HFFc6 (cell line): ENCODE results near the gene TMSB4X. TPM values are rescaled to one million over a fixed set of nuclear protein-coding genes. Genes with fewer than 3 reads are reported as not detected.

Experiments used
- DNase-seq: peaks from one replicate; pipeline ENCODE4 v3.0.0-alpha.2; 2018
- H3K27ac Mint-ChIP-seq: 2 replicates; pipeline ENCODE4 v1.8.0; 2020; ENCODE audit warnings: mild to moderate bottlenecking, mixed read lengths
- H3K27me3 Mint-ChIP-seq: 2 replicates; pipeline ENCODE4 v1.8.0; 2021; ENCODE audit warnings: mild to moderate bottlenecking, moderate library complexity, mixed read lengths; ENCODE audit not compliant: insufficient read depth
- H3K36me3 Mint-ChIP-seq: 2 replicates; pipeline ENCODE4 v1.8.0; 2021; ENCODE audit warnings: low read depth, mixed read lengths
- H3K4me1 Mint-ChIP-seq: 2 replicates; pipeline ENCODE4 v1.8.0; 2020; ENCODE audit warnings: low read depth, mixed read lengths
- H3K4me3 Mint-ChIP-seq: 2 replicates; pipeline ENCODE4 v1.8.0; 2020; ENCODE audit warnings: mild to moderate bottlenecking, moderate library complexity, mixed read lengths
- H3K9me3 Mint-ChIP-seq: 2 replicates; pipeline ENCODE4 v1.8.0; 2020; ENCODE audit warnings: mild to moderate bottlenecking, mixed read lengths
- total RNA-seq, 6 experiments: library from RNA; stranded (reverse); fragmentation: NEBNext Ultra II Directional; extraction: Animal tissue kit (Norgen Biotek cat#: 25700); gene quantifications; 2 replicates in 1 of 6; 3 replicates in 5 of 6; pipeline ENCODE4 v1.2.3, GENCODE V29; 2021
- TF ChIP-seq, protein P1 (sequence below): fragments of 200-600 bp; sonication (generic); IDR thresholded peaks from 2 replicates; pipeline ENCODE4 v1.5.0; 2021; ENCODE audit warnings: antibody characterized with exemption, mild to moderate bottlenecking

TMSB4X gene
- total RNA-seq, 6 experiments from 2014 or later: 2,364 to 3,067 (median 2,845) TPM

- H3K4me3 Mint-ChIP-seq: no peak overlapping the region
- no peak overlapping the region for H3K27ac Mint-ChIP-seq
- H3K4me1 Mint-ChIP-seq: peaks cover 50% of the 10 kb centered on the region
- H3K9me3 Mint-ChIP-seq: no peaks in the 10 kb centered on the region
- DNase-seq: no peak
- H3K36me3 Mint-ChIP-seq: no peaks in the 10 kb centered on the region
- TF ChIP-seq, protein P1, sequence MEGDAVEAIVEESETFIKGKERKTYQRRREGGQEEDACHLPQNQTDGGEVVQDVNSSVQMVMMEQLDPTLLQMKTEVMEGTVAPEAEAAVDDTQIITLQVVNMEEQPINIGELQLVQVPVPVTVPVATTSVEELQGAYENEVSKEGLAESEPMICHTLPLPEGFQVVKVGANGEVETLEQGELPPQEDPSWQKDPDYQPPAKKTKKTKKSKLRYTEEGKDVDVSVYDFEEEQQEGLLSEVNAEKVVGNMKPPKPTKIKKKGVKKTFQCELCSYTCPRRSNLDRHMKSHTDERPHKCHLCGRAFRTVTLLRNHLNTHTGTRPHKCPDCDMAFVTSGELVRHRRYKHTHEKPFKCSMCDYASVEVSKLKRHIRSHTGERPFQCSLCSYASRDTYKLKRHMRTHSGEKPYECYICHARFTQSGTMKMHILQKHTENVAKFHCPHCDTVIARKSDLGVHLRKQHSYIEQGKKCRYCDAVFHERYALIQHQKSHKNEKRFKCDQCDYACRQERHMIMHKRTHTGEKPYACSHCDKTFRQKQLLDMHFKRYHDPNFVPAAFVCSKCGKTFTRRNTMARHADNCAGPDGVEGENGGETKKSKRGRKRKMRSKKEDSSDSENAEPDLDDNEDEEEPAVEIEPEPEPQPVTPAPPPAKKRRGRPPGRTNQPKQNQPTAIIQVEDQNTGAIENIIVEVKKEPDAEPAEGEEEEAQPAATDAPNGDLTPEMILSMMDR: no peak
- H3K27me3 Mint-ChIP-seq: no peaks in the 10 kb centered on the region
Observed at GRCh38 chrX:13023567-13023966, 48.7 kb downstream of the TMSB4X start.

- TF ChIP-seq, protein P1: no peak
- Mint-ChIP-seq H3K36me3 (no peaks in the 10 kb centered on the region), H3K27me3 (no peaks in the 10 kb centered on the region), H3K4me1 (peaks cover 54% of the 10 kb centered on the region), H3K27ac (no peak overlapping the region), H3K9me3 (no peaks in the 10 kb centered on the region), H3K4me3 (no peak overlapping the region)
- DNase-seq: no peak
Observed at GRCh38 chrX:13023979-13024378, 49.1 kb downstream of the TMSB4X start.

GRCh38 chrX:13024986-13025385 is 50.1 kb downstream of the TMSB4X start:
- no peak overlapping the region for H3K27ac Mint-ChIP-seq

More at GRCh38 chrX:13024986-13025385, 50.1 kb downstream of the TMSB4X start:
- DNase-seq: no peak
- Mint-ChIP-seq H3K4me3 (no peak overlapping the region), H3K9me3 (no peaks in the 10 kb centered on the region), H3K36me3 (no peaks in the 10 kb centered on the region), H3K4me1 (peaks cover 64% of the 10 kb centered on the region), H3K27me3 (no peaks in the 10 kb centered on the region)
- TF ChIP-seq, protein P1: no peak

Other genes with a start within 250 kb of the TMSB4X start
- gene PRPS2, start 183.7 kb upstream of the TMSB4X start, total RNA-seq: 10 to 100 TPM; 22.2 to 36.9 (median 30.3) TPM
- not detected for gene TLR7, start 108.0 kb upstream of the TMSB4X start, total RNA-seq
- gene TLR8, start 68.5 kb upstream of the TMSB4X start, total RNA-seq: not detected
- gene FAM9C, start 69.5 kb downstream of the TMSB4X start, total RNA-seq: not detected